Calu3 (cell line): ENCODE data around the gene KLHL10. TPM values are rescaled to one million over a fixed set of nuclear protein-coding genes. Genes with fewer than 3 reads are reported as not detected.
A peak's percentile ranks its signal among the peaks of the same experiment; 100 is the strongest.

ENCODE experiments used
- BruUV-seq: library from RNA; stranded (reverse); fragments of 400-500 nt; replicated peaks from 2 replicates; lab custom pipeline; 2021; lab: Mats Ljungman, UMichigan
- CTCF ChIA-PET: fragments of 300-600 bp; sonication (Branson Sonifier 250); formaldehyde crosslinking; loops from one replicate; lab custom pipeline; 2022; ENCODE audit warnings: antibody characterized with exemption; lab: Charles Lee
- DNase-seq: peaks from one replicate; pipeline ENCODE4 v3.0.0; 2022
- H3K27ac Mint-ChIP-seq: one replicate; pipeline ENCODE4 v1.8.0; 2022; ENCODE audit warnings: mixed read lengths; ENCODE audit not compliant: unreplicated experiment
- H3K27me3 Mint-ChIP-seq: one replicate; pipeline ENCODE4 v1.8.0; 2022; ENCODE audit warnings: mixed read lengths; ENCODE audit not compliant: unreplicated experiment
- H3K36me3 Mint-ChIP-seq: one replicate; pipeline ENCODE4 v1.8.0; 2022; ENCODE audit warnings: mild to moderate bottlenecking, moderate library complexity, mixed read lengths; ENCODE audit not compliant: insufficient read depth, unreplicated experiment
- H3K4me1 Mint-ChIP-seq: one replicate; pipeline ENCODE4 v1.8.0; 2022; ENCODE audit warnings: mild to moderate bottlenecking, low read depth, mixed read lengths; ENCODE audit not compliant: unreplicated experiment
- H3K4me3 Mint-ChIP-seq: one replicate; pipeline ENCODE4 v1.8.0; 2022; ENCODE audit warnings: mild to moderate bottlenecking, low read depth, moderate library complexity, mixed read lengths; ENCODE audit not compliant: unreplicated experiment
- H3K9me3 Mint-ChIP-seq: one replicate; pipeline ENCODE4 v1.8.0; 2022; ENCODE audit warnings: low read depth, mixed read lengths; ENCODE audit not compliant: unreplicated experiment
- intact Hi-C: fragments of 100-400 bp; cut with micrococcal nuclease; formaldehyde crosslinking; loops from one replicate; pipeline ENCODE4 v1.10.0; 2022; ENCODE audit not compliant: unreplicated experiment
- total RNA-seq: library from RNA; stranded (reverse); gene quantifications from 2 replicates; pipeline ENCODE4 v1.2.3, GENCODE V29; 2022
- TF ChIP-seq, protein P1 (sequence below): fragments of 200-600 bp; IDR thresholded peaks from one replicate; pipeline ENCODE4 v1.8.0; 2022; ENCODE audit warnings: antibody characterized with exemption; ENCODE audit not compliant: unreplicated experiment

Gene KLHL10
- total RNA-seq, 1 experiment from 2014 or later: not detected

DNA sequence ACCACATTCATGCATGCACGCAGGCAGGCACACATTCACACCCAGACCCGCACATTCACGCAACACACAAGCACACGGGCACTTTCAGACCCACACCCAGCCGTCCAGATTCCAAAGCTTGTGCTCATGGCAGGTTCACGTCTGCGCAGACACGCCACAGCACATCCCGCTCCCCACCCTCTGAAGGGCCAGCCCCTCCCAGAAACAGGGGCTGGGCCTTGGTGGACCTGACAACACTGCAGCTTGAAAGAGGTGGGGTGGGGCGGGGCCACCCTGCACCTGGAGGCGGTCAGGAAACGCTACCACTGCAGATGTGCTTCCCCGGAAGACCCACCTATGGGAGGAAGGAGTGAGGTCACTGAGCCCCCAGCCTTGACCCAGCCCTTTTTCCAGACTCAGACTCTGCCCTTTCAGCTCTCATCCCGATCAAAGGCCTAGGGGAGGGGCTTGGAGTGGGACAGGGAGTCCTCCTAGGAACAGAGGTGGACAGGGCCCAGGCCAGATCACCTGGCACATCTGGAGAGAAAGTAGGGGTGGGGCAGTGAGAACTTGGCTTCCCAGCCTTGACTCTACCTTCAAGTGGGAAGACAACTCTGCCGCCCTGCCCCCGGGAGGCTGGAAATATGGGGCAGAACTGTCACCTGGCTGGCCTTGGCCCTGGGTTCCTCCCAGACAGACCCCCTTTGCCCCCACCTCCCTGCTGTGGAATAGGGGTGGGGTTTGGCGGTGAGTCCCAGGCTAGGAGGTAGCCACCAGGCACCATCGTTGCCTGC, 36.8 kb upstream of the KLHL10 start:
- TF ChIP-seq, protein P1, sequence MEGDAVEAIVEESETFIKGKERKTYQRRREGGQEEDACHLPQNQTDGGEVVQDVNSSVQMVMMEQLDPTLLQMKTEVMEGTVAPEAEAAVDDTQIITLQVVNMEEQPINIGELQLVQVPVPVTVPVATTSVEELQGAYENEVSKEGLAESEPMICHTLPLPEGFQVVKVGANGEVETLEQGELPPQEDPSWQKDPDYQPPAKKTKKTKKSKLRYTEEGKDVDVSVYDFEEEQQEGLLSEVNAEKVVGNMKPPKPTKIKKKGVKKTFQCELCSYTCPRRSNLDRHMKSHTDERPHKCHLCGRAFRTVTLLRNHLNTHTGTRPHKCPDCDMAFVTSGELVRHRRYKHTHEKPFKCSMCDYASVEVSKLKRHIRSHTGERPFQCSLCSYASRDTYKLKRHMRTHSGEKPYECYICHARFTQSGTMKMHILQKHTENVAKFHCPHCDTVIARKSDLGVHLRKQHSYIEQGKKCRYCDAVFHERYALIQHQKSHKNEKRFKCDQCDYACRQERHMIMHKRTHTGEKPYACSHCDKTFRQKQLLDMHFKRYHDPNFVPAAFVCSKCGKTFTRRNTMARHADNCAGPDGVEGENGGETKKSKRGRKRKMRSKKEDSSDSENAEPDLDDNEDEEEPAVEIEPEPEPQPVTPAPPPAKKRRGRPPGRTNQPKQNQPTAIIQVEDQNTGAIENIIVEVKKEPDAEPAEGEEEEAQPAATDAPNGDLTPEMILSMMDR: no peak
- CTCF ChIA-PET: interaction anchor here (0.5 to 8.3 kb wide), 20 partner anchors 8 to 1497 kb away, joined by 3 to 141 read pairs (median 6); partner anchors contain the start of genes DNAJC7, JUP and P3H4
- peak overlapping the region; percentile 87 for H3K27ac Mint-ChIP-seq
- DNase-seq: peak; percentile 92
- H3K36me3 Mint-ChIP-seq: peaks cover 35% of the 10 kb centered on the region
- peak overlapping the region; percentile 43 for H3K4me3 Mint-ChIP-seq
- BruUV-seq: no TSS peak
- H3K27me3 Mint-ChIP-seq: no peaks in the 10 kb centered on the region
- H3K4me1 Mint-ChIP-seq: peaks cover 45% of the 10 kb centered on the region
- intact Hi-C loops: loop anchor here (1.0 kb wide), 3 partner anchors 14 to 62 kb away; partner anchors contain the start of gene JUP
- H3K9me3 Mint-ChIP-seq: no peaks in the 10 kb centered on the region

DNA sequence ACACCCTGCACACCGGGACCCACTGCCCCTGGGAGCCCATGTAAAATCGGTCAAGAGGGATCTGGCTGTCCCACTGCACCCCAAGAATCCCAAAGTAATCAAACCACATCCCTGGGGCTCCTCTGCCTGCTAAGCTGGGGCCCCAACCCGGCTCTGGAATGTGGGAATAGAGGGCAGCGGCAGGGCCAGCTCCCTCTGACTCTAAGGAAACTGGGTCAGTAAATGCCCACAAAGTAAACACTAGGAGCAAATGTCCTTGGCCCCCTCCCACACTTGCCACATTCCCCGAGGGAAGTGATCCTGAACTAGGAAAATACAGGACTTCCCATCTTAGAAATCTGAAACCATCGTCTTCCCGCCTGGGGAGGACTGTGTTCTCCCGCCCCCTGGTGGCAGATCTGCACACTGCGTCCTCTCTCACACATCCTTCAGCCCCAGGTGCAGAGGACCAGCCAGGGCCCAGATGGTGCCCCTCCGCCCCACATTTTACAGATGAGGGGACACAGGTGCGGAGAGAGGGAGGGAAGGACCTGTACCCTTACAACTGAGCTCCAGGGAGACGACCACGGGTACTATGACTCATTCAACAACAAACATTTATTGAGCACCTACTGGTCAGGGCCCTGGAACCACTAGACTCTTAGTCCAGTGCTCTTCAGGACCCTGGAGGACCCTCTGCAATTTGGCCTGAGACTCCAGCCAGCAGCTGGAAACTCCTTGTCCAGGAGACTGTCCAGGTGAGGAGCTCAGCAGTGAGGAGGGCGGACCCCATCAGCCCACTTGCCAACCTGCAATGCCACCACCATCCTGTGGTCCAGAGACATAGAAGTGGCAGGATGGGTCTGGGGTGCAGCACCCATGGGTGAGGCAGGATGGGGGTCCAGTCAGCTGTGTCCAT, 36.0 kb upstream of the KLHL10 start:
- BruUV-seq: no TSS peak
- peak; percentile 94 for DNase-seq
- CTCF ChIA-PET: interaction anchor here (1.1 to 8.3 kb wide), 12 partner anchors 9 to 66 kb away, joined by 3 to 141 read pairs (median 11); partner anchors contain the start of genes JUP and P3H4
- peaks cover 38% of the 10 kb centered on the region for H3K4me1 Mint-ChIP-seq
- peak overlapping the region; percentile 87 for H3K27ac Mint-ChIP-seq
- TF ChIP-seq, protein P1: peak; percentile 99
- intact Hi-C loops: loop anchor here (1.0 kb wide), 4 partner anchors 15 to 67 kb away; partner anchors contain the start of genes HAP1 and JUP
- H3K27me3 Mint-ChIP-seq: no peaks in the 10 kb centered on the region
- H3K36me3 Mint-ChIP-seq: peaks cover 38% of the 10 kb centered on the region
- peak overlapping the region; percentile 43 for H3K4me3 Mint-ChIP-seq
- no peaks in the 10 kb centered on the region for H3K9me3 Mint-ChIP-seq

DNA sequence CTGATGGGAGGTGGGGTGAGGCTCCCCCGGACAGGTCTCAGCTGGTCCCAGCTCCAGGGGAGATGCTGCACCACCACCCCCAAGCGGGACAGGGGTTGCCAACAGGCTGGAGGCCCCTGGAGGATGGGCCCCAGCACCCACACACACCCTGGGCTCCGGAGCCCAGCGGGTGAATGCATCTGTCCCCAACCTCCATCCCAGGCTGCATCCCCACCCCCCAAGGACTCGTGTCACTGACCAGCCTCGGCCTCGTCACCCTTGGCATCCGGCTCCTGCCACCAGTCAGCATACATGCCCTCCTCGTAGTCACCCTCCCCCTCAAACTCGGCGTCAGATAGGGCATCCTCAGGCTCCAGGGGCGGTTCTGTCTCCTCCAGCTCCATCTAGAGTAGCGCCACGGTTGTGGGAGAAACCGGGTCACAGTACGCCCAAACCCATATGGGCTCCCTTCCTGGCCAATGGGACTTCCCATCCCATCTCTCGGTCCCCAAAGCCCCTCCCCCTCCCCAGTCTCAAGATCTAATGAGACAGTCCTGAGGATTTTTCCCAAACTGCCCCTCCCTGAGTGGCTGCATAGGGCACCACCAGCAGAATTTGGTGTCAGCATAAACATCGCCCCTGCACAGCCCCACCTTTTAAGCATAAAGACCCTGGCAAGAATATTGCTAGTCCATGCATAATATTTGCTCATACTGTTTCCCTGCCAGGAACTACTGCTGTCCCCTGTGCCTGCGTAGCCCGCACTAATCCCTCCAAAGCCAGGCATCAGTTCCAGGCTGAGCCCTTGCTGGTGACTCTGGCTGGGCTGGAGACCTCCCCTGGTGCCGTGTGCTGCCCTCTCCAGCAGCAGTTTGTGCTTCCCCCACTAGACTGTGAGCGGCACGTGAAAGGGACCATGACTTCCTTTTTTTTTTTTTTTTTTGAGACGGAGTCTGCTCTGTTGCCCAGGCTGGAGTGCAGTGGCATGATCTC, 34.3 kb upstream of the KLHL10 start:
- Mint-ChIP-seq H3K27ac (no peak overlapping the region), H3K36me3 (peaks cover 44% of the 10 kb centered on the region), H3K4me3 (no peak overlapping the region), H3K4me1 (peaks cover 42% of the 10 kb centered on the region), H3K9me3 (no peaks in the 10 kb centered on the region), H3K27me3 (no peaks in the 10 kb centered on the region)
- intact Hi-C loops: no loop called here
- CTCF ChIA-PET: interaction anchor here (0.7 to 8.3 kb wide), 3 partner anchors 16 to 23 kb away, joined by 4 to 141 read pairs (median 15); partner anchors contain the start of gene JUP
- no TSS peak for BruUV-seq
- TF ChIP-seq, protein P1: no peak
- no peak for DNase-seq
